ENCODE results near the gene ROCK2. TPM values are rescaled to one million over a fixed set of nuclear protein-coding genes. Genes with fewer than 3 reads are reported as not detected.

ROCK2 gene
- total and polyA plus RNA-seq, 4 donors, result 5.3 to 31.0 (median 12.2) TPM

DNA sequence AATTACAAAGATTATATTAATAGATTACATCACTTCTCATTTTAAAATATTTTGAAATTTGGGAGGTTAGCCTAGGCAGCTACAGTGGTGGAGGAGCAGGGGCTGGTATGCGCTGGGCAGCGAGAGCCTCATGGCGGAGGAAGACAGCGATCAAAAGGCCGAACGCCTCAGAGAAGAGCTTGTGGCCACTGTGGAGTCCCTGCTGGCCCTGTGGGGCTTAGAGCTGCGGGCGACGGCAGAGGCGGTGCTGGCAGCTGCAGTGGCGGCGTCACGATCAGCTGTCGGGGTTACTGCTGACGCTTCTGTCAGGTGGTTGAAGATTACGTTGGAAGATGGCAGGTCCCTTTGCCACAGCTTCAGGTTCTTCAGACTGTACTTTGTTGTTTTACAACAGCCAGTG is 87.4 kb downstream of the ROCK2 start:
- peaks cover 0 to 10% (median 3%) of the 10 kb centered on the region in 4 donors for H3K36me3 ChIP-seq (ENCODE audit: control insufficient read depth in 4 of 4, insufficient read depth in 3 of 4, low read depth in 1 of 4, low read length in 3 of 4)
- WGBS, result 98% methylated on average over 16 of the region's 16 CpGs
- H3K4me1 ChIP-seq (ENCODE audit: control insufficient read depth in 4 of 4, insufficient read depth in 4 of 4, low read length in 3 of 4), result peaks cover 0 to 6% (median 4%) of the 10 kb centered on the region in 4 donors
- H3K27me3 ChIP-seq (ENCODE audit: control insufficient read depth in 4 of 4, insufficient read depth in 4 of 4, low read length in 3 of 4), result no peaks in the 10 kb centered on the region
- H3K9me3 ChIP-seq (ENCODE audit: control insufficient read depth in 4 of 4, low read length in 3 of 4), result no peaks in the 10 kb centered on the region
- H3K27ac ChIP-seq (ENCODE audit: low read depth in 1 of 2, low read length in 2 of 2), result no peak overlapping the region
- no peak overlapping the region for H3K9ac ChIP-seq (ENCODE audit: low read depth in 1 of 2, low read length in 2 of 2)
- H3K4me3 ChIP-seq (ENCODE audit: low read depth in 1 of 3, low read length in 3 of 3), result no peak overlapping the region
- TF ChIP-seq EGR1 (IDR thresholded peaks at IDR 0.05; ENCODE audit: low read depth in 2 of 2) (no peak), SP1 (IDR thresholded peaks at IDR 0.05) (no peak), YY1 (IDR thresholded peaks at IDR 0.05) (no peak), RAD21 (IDR thresholded peaks at IDR 0.05) (no peak)
- TF ChIP-seq, protein P1, sequence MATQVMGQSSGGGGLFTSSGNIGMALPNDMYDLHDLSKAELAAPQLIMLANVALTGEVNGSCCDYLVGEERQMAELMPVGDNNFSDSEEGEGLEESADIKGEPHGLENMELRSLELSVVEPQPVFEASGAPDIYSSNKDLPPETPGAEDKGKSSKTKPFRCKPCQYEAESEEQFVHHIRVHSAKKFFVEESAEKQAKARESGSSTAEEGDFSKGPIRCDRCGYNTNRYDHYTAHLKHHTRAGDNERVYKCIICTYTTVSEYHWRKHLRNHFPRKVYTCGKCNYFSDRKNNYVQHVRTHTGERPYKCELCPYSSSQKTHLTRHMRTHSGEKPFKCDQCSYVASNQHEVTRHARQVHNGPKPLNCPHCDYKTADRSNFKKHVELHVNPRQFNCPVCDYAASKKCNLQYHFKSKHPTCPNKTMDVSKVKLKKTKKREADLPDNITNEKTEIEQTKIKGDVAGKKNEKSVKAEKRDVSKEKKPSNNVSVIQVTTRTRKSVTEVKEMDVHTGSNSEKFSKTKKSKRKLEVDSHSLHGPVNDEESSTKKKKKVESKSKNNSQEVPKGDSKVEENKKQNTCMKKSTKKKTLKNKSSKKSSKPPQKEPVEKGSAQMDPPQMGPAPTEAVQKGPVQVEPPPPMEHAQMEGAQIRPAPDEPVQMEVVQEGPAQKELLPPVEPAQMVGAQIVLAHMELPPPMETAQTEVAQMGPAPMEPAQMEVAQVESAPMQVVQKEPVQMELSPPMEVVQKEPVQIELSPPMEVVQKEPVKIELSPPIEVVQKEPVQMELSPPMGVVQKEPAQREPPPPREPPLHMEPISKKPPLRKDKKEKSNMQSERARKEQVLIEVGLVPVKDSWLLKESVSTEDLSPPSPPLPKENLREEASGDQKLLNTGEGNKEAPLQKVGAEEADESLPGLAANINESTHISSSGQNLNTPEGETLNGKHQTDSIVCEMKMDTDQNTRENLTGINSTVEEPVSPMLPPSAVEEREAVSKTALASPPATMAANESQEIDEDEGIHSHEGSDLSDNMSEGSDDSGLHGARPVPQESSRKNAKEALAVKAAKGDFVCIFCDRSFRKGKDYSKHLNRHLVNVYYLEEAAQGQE (IDR thresholded peaks at IDR 0.05), result no peak
- TF ChIP-seq, protein P2, sequence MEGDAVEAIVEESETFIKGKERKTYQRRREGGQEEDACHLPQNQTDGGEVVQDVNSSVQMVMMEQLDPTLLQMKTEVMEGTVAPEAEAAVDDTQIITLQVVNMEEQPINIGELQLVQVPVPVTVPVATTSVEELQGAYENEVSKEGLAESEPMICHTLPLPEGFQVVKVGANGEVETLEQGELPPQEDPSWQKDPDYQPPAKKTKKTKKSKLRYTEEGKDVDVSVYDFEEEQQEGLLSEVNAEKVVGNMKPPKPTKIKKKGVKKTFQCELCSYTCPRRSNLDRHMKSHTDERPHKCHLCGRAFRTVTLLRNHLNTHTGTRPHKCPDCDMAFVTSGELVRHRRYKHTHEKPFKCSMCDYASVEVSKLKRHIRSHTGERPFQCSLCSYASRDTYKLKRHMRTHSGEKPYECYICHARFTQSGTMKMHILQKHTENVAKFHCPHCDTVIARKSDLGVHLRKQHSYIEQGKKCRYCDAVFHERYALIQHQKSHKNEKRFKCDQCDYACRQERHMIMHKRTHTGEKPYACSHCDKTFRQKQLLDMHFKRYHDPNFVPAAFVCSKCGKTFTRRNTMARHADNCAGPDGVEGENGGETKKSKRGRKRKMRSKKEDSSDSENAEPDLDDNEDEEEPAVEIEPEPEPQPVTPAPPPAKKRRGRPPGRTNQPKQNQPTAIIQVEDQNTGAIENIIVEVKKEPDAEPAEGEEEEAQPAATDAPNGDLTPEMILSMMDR (IDR thresholded peaks at IDR 0.05; ENCODE audit: low read depth, low read length, missing input control), result no peak
- no peak for DNase-seq (ENCODE audit: low spot score)

DNA sequence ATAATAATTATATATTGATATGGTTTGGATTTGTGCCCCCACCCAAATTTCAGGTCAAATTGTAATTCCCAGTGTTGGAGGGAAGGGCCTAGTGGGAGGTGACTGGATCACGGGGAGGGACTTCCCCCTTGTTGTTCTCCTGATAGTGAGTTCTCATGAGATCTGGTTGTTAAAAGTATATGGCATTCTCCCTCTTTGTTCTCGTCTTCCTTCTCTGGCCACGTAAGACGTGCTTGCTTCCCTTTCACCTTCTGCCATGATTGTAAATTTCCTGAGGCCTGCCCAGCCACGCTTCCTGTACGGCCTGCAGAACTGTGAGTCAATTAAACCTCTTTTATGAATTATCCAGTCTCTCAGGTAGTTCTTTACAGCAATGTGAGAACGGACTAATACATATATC is 88.3 kb downstream of the ROCK2 start:
- Histone ChIP-seq H3K9me3 (ENCODE audit: control insufficient read depth in 4 of 4, low read length in 3 of 4) (no peaks in the 10 kb centered on the region), H3K4me3 (ENCODE audit: low read depth in 1 of 3, low read length in 3 of 3) (no peak overlapping the region), H3K27me3 (ENCODE audit: control insufficient read depth in 4 of 4, insufficient read depth in 4 of 4, low read length in 3 of 4) (no peaks in the 10 kb centered on the region), H3K9ac (ENCODE audit: low read depth in 1 of 2, low read length in 2 of 2) (no peak overlapping the region), H3K27ac (ENCODE audit: low read depth in 1 of 2, low read length in 2 of 2) (no peak overlapping the region), H3K4me1 (ENCODE audit: control insufficient read depth in 4 of 4, insufficient read depth in 4 of 4, low read length in 3 of 4) (peaks cover 0 to 6% (median 4%) of the 10 kb centered on the region in 4 donors), H3K36me3 (ENCODE audit: control insufficient read depth in 4 of 4, insufficient read depth in 3 of 4, low read depth in 1 of 4, low read length in 3 of 4) (peaks cover 0 to 10% (median 3%) of the 10 kb centered on the region in 4 donors)
- TF ChIP-seq RAD21 (IDR thresholded peaks at IDR 0.05) (no peak), EGR1 (IDR thresholded peaks at IDR 0.05; ENCODE audit: low read depth in 2 of 2) (no peak), YY1 (IDR thresholded peaks at IDR 0.05) (no peak), RXRA (IDR thresholded peaks at IDR 0.05) (no peak), HNF4A (conservative IDR thresholded peaks at IDR 0.05) (no peak), JUND (IDR thresholded peaks at IDR 0.05) (no peak), SP1 (IDR thresholded peaks at IDR 0.05) (no peak), NR2F2 (IDR thresholded peaks at IDR 0.05) (no peak), TAF1 (conservative IDR thresholded peaks at IDR 0.05) (no peak), HNF4G (IDR thresholded peaks at IDR 0.05) (no peak), FOXA2 (IDR thresholded peaks at IDR 0.05) (no peak), GABPA (IDR thresholded peaks at IDR 0.05 in 1 of 2, conservative IDR thresholded peaks at IDR 0.05 in 1 of 2) (no peak), FOXA1 (IDR thresholded peaks at IDR 0.05) (no peak)
- TF ChIP-seq, protein P3, sequence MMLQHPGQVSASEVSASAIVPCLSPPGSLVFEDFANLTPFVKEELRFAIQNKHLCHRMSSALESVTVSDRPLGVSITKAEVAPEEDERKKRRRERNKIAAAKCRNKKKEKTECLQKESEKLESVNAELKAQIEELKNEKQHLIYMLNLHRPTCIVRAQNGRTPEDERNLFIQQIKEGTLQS (IDR thresholded peaks at IDR 0.05), result no peak
- TF ChIP-seq, protein P1 (IDR thresholded peaks at IDR 0.05), result no peak
- TF ChIP-seq, protein P4, sequence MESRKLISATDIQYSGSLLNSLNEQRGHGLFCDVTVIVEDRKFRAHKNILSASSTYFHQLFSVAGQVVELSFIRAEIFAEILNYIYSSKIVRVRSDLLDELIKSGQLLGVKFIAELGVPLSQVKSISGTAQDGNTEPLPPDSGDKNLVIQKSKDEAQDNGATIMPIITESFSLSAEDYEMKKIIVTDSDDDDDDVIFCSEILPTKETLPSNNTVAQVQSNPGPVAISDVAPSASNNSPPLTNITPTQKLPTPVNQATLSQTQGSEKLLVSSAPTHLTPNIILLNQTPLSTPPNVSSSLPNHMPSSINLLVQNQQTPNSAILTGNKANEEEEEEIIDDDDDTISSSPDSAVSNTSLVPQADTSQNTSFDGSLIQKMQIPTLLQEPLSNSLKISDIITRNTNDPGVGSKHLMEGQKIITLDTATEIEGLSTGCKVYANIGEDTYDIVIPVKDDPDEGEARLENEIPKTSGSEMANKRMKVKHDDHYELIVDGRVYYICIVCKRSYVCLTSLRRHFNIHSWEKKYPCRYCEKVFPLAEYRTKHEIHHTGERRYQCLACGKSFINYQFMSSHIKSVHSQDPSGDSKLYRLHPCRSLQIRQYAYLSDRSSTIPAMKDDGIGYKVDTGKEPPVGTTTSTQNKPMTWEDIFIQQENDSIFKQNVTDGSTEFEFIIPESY (IDR thresholded peaks at IDR 0.05), result no peak
- TF ChIP-seq, protein P2 (IDR thresholded peaks at IDR 0.05; ENCODE audit: low read depth, low read length, missing input control), result no peak
- TF ChIP-seq, protein P5, sequence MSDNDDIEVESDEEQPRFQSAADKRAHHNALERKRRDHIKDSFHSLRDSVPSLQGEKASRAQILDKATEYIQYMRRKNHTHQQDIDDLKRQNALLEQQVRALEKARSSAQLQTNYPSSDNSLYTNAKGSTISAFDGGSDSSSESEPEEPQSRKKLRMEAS (IDR thresholded peaks at IDR 0.05), result no peak
- 95% methylated on average over 7 of the region's 7 CpGs for WGBS
- no peak for DNase-seq (ENCODE audit: low spot score)
